Pancreas (tissue), 10 donors: ENCODE measurements around the gene PRKCD. TPM values are rescaled to one million over a fixed set of nuclear protein-coding genes. Genes with fewer than 3 reads are reported as not detected.
A peak's percentile ranks its signal among the peaks of the same experiment; 100 is the strongest.

Source experiments
- ATAC-seq, 4 donors: fragments of 200-7000 bp; cut with Tn5 transposase; one replicate each; pipeline versions ENCODE4 v1.8.0 to v1.9.1; 2020; ENCODE audit warnings: mild to moderate bottlenecking in 4 of 4, moderate library complexity in 4 of 4
- DNase-seq, 6 donors: peaks; one replicate each; pipeline ENCODE4 v3.0.0-alpha.2; 2020
- FAIRE-seq: peaks from 2 replicates; lab custom pipeline; 2012; peaks lifted over from hg19 to GRCh38; lab: Jason Lieb, UNC
- H3K27ac ChIP-seq, 4 donors: fragments of 200-600 bp; sonication (generic); 1 replicate in 3 of 4; 2 replicates in 1 of 4; pipeline versions ENCODE4 v1.5.0 to v1.8.0; 2020
- H3K27me3 ChIP-seq, 4 donors: fragments of 200-600 bp; one replicate each; pipeline ENCODE4 v1.8.0; 2021
- H3K36me3 ChIP-seq, 3 donors: fragments of 200-600 bp; sonication (generic) in 1 of 3; one replicate each; pipeline versions ENCODE4 v1.5.0 to v1.8.0; 2020 to 2021
- H3K4me1 ChIP-seq, 3 donors: fragments of 200-600 bp; one replicate each; pipeline ENCODE4 v1.8.0; 2021
- H3K4me3 ChIP-seq, 4 donors: fragments of 200-600 bp; sonication (generic) in 2 of 4; one replicate each; pipeline versions ENCODE4 v1.5.0 to v1.8.0; 2020 to 2021
- H3K9me3 ChIP-seq, 4 donors: fragments of 200-600 bp; one replicate each; pipeline ENCODE4 v1.8.0; 2021
- WGBS, 2 donors: extraction: QIAGEN DNeasy Blood & Tissue Kit; methylation state at CpG; one replicate each; pipeline ENCODE4 v1.1.7; 2013; 5-methylcytosine and 5-hydroxymethylcytosine counted together
- intact Hi-C, 3 donors: fragments of 100-400 bp; cut with DNase I; formaldehyde crosslinking; loops; one replicate each; pipeline versions ENCODE4 v1.11.1 to v1.14.2; 2022
- polyA plus RNA-seq, 2 donors: library from polyadenylated mRNA; stranded (reverse); fragments of 200-250 nt; gene quantifications; one replicate each; pipeline ENCODE4 v1.2.3, GENCODE V29; 2013
- total RNA-seq, 6 donors: library from RNA; stranded (reverse); fragmentation: NEBNext Ultra II Directional in 4 of 6; extraction: Animal tissue kit (Norgen Biotek cat#: 25700) in 4 of 6; gene quantifications; one replicate each; pipeline versions ENCODE4 v1.2.1 to v1.2.4, GENCODE V29; 2021 to 2023
- TF ChIP-seq, protein P1 (sequence below), 4 donors: fragments of 200-600 bp; sonication (generic) in 3 of 4; IDR thresholded peaks; one replicate each; pipeline versions ENCODE4 v1.5.0 to v1.8.0; 2021; ENCODE audit warnings: antibody characterized with exemption in 4 of 4
- donor health status: healthy with polysubstance abuse.
- donor health status: DM: no; HTN: no; CAD: no; lungs with moderate emphysema.
- donor health status: DM: no; HTN: no; CAD: no.
- donor health status: control.
- donor health status: control.
- donor health status: Bipolar disorder and iron deficiency.
- donor health status: DM: yes; HTN: yes; CAD: no.
- donor health status: DM: no; HTN: no; CAD: no.
- donor health status: DM: no; HTN: no; CAD: no.
- donor health status: DM: yes; HTN: yes; CAD: no.

Gene PRKCD
- total and polyA plus RNA-seq, 8 donors, result 10.7 to 32.5 (median 14.6) TPM

- peak overlapping the region; percentile 70 to 90 (median 86) for H3K27ac ChIP-seq
- no peaks in the 10 kb centered on the region for H3K27me3 ChIP-seq
- DNase-seq (peak in 3 of 6 donors; percentile 59 to 66 (median 62)), FAIRE-seq (no peak), ATAC-seq (no peak)
- no peaks in the 10 kb centered on the region for H3K9me3 ChIP-seq
- H3K36me3 ChIP-seq, result peaks cover 0 to 4% (median 0%) of the 10 kb centered on the region in 3 donors
- intact Hi-C loops, result no loop called here
- WGBS, 2 donors, result 0 to 1% methylated on average over 40 to 41 of the region's 41 CpGs
- peaks cover 31 to 42% (median 39%) of the 10 kb centered on the region in 3 donors for H3K4me1 ChIP-seq
- TF ChIP-seq, protein P1, sequence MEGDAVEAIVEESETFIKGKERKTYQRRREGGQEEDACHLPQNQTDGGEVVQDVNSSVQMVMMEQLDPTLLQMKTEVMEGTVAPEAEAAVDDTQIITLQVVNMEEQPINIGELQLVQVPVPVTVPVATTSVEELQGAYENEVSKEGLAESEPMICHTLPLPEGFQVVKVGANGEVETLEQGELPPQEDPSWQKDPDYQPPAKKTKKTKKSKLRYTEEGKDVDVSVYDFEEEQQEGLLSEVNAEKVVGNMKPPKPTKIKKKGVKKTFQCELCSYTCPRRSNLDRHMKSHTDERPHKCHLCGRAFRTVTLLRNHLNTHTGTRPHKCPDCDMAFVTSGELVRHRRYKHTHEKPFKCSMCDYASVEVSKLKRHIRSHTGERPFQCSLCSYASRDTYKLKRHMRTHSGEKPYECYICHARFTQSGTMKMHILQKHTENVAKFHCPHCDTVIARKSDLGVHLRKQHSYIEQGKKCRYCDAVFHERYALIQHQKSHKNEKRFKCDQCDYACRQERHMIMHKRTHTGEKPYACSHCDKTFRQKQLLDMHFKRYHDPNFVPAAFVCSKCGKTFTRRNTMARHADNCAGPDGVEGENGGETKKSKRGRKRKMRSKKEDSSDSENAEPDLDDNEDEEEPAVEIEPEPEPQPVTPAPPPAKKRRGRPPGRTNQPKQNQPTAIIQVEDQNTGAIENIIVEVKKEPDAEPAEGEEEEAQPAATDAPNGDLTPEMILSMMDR (IDR thresholded peaks at IDR 0.05), result no peak
- peak overlapping the region; percentile 84 to 95 (median 90) for H3K4me3 ChIP-seq
Measured at GRCh38 chr3:53161450-53161819, 426 bp downstream of the PRKCD start.

DNA sequence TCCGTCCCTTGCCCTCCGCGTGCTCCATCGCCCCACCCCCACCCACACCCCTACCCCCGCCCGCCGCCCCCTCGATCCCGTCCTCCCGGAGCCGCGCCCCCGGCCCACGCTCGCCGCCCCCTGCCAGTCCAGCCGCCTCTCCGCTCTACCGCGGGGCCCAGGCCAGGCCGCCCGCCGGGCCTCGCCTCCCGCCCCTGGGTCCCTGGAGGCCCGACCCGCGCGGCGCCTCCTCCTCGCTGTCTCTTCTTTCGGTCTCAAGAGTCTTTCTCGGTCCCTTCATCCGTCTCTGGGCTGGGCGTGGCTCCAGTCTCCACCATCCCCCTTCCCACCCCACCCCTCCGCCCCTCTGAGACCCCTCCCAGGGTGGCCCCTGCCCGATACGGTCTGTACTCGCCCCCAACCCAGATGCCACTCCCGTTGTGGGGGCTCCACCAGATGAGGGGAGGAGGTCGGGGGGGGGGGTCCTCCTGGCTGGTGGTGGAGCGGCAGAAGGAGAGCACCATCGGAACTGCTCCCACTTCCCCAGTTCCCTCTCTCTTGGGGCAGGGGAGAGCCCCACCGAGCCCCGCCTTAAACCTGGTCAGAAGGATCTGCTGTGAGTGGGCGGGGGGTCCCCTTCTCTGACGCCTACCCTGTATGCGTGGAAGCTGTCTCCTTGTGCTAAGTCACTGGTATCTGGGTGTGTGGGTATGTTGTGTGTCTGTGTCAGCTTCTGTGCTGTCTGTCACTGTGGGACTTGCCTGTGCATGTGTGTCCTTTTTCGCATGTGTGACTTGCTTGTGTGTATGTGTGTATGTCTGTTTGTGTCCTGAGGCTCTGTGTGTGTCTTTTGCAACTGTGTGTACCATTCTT is 1.0 kb downstream of the PRKCD start:
- ATAC-seq (no peak), DNase-seq (peak in 4 of 6 donors; percentile 51 to 83 (median 70)), FAIRE-seq (no peak)
- H3K4me3 ChIP-seq, result peak overlapping the region; percentile 84 to 95 (median 90)
- peak overlapping the region; percentile 70 to 90 (median 86) for H3K27ac ChIP-seq
- H3K27me3 ChIP-seq, result no peaks in the 10 kb centered on the region
- no peaks in the 10 kb centered on the region for H3K9me3 ChIP-seq
- TF ChIP-seq, protein P1 (IDR thresholded peaks at IDR 0.05), result no peak
- peaks cover 31 to 39% (median 35%) of the 10 kb centered on the region in 3 donors for H3K4me1 ChIP-seq
- 4 to 7% methylated on average over 30 to 49 of the region's 49 CpGs for WGBS, 2 donors
- peaks cover 0 to 4% (median 0%) of the 10 kb centered on the region in 3 donors for H3K36me3 ChIP-seq
- intact Hi-C loops, result no loop called here

DNA sequence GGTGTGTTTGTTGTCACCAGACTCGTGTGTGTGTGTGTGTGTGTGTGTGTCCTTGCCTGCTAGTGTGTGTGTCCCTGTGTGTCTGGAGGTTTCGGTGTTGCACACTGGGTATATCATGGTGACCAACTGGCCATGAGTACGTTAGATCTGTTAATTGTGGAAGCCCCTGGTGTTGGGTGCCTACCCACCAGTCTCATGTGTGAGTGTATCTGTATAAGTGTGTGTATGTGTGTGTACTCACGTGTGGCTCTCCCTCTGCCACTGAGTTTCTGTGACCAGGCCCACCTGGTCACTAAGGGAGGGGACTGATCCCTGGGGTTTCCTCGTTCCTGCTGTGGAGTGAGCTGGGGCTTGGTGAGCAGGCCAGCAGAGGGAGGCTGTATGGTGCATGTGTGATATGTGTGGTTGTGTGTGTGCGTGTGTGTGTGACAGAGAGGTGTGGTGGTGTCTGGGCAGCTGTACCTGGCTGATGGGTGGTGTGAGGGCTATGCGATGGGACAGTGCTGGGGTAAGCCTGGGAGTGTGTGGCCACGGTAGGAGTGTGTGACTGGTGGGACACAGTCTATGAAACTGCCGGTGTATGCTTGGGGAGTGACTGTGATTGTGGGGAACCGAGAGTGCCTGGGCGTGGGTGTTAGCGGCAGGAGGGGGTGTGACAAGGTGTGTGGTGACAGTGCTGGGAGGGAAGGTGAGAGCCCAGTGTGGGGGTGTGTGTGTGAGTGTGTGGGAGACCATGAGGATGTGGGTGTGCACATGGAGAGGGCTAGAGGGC is 1.8 kb downstream of the PRKCD start:
- Histone ChIP-seq H3K27me3 (no peaks in the 10 kb centered on the region), H3K9me3 (no peaks in the 10 kb centered on the region), H3K36me3 (peaks cover 0 to 4% (median 0%) of the 10 kb centered on the region in 3 donors), H3K27ac (peak overlapping the region in 2 of 4 donors; percentile 85 to 90), H3K4me1 (peaks cover 25 to 35% (median 33%) of the 10 kb centered on the region in 3 donors), H3K4me3 (peak overlapping the region in 3 of 4 donors; percentile 84 to 93 (median 87))
- intact Hi-C loops, result no loop called here
- no peak for FAIRE-seq
- TF ChIP-seq, protein P1 (IDR thresholded peaks at IDR 0.05), result no peak
- peak in 2 of 6 donors; percentile 40 to 44 for DNase-seq
- 15 to 17% methylated on average over 12 of the region's 12 CpGs for WGBS, 2 donors
- peak in 2 of 4 donors; percentile 1 for ATAC-seq

DNA sequence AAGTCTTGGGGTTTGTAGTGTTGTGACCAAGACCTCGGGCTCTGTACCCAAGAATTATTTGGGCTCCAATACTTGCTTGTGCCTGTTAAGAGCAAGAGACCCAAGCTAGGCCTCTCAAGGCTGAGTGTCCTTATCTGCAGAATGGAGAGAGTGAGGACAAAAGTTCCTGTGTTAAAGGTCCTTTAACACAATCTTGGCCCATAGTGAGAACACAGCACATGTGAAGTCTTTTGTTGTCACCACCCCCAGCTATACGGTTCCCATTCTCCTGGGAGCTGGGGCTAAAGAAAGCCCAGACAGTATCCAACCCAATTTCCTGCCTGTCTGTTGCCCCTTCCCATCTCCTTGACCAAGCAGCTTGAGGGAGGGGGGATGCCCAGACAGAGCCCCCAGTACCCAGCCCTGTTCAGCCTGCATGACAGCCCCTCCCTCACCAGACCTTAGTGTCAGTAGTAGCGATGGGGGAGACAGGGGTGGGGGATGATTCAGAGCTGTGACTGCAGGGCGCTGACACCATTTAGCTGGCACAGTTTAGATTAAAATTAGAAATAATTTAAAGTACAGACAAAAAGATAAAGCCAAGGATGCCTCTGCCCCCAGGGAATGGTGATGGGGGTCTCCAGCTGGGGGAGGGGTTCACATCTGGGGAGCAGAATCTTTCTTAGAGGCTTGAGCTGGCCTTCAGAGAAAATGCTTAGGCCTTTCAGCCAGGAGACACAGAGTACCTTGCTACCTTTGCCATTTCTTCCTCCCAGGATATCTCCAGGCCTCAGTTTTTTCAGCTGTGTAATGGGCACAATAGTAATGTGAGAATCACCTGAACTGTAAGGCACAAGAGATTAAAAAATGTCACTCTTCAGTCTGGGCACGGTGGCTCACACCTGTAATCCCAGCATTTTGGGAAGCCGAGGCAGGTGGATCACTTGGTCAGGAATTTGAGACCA is 2.7 kb downstream of the PRKCD start:
- peak overlapping the region in 2 of 4 donors; percentile 85 to 90 for H3K27ac ChIP-seq
- FAIRE-seq, result no peak
- H3K4me1 ChIP-seq, result peaks cover 16 to 29% (median 25%) of the 10 kb centered on the region in 3 donors
- H3K27me3 ChIP-seq, result no peaks in the 10 kb centered on the region
- H3K36me3 ChIP-seq, result peaks cover 0 to 4% (median 0%) of the 10 kb centered on the region in 3 donors
- no peak for DNase-seq
- intact Hi-C loops, result no loop called here
- TF ChIP-seq, protein P1 (IDR thresholded peaks at IDR 0.05), result no peak
- H3K4me3 ChIP-seq, result peak overlapping the region in 2 of 4 donors; percentile 87 to 93
- 67% methylated on average over 6 of the region's 6 CpGs for WGBS, 2 donors
- no peak for ATAC-seq
- no peaks in the 10 kb centered on the region for H3K9me3 ChIP-seq
